ENCODE results near the gene INPP5F. TPM values are rescaled to one million over a fixed set of nuclear protein-coding genes. Genes with fewer than 3 reads are reported as not detected.

Gene INPP5F
- total RNA-seq, 2 donors from 2014 or later, result 3.6 to 7.8 TPM

- 59 to 71% methylated on average over 2 to 6 of the region's 7 CpGs for WGBS, 2 donors
- no peaks in the 10 kb centered on the region for H3K27me3 ChIP-seq
- intact Hi-C loops (cut with DNase I), result no loop called here
Observed at GRCh38 chr10:119694608-119695007, 31.2 kb upstream of the INPP5F start.

GRCh38 chr10:119700321-119700954 lies 25.4 kb upstream of the INPP5F start:
- intact Hi-C loops (cut with DNase I), result no loop called here
- Histone ChIP-seq H3K4me3 (no peak overlapping the region), H3K27ac (no peak overlapping the region), H3K9me3 (no peaks in the 10 kb centered on the region), H3K4me1 (no peaks in the 10 kb centered on the region), H3K36me3 (replicated peaks in 1 of 2; ENCODE audit: insufficient read depth in 1 of 2, low read depth in 2 of 2) (no peaks in the 10 kb centered on the region), H3K27me3 (no peaks in the 10 kb centered on the region)
- DNase-seq (no peak), ATAC-seq (no peak)
- WGBS, 2 donors, result 75 to 88% methylated on average over 4 of the region's 4 CpGs
- TF ChIP-seq POLR2A (IDR thresholded peaks at IDR 0.05) (no peak), CTCF (IDR thresholded peaks at IDR 0.05) (no peak)

More at GRCh38 chr10:119694608-119695007, 31.2 kb upstream of the INPP5F start:
- no peak overlapping the region for H3K27ac ChIP-seq
- ATAC-seq (no peak), DNase-seq (no peak)
- H3K4me1 ChIP-seq, result no peaks in the 10 kb centered on the region
- no peaks in the 10 kb centered on the region for H3K36me3 ChIP-seq (replicated peaks in 1 of 2; ENCODE audit: insufficient read depth in 1 of 2, low read depth in 2 of 2)
- H3K9me3 ChIP-seq, result no peaks in the 10 kb centered on the region
- no peak overlapping the region for H3K4me3 ChIP-seq
- no peak for TF ChIP-seq CTCF (IDR thresholded peaks at IDR 0.05)
- TF ChIP-seq POLR2A (IDR thresholded peaks at IDR 0.05), result no peak

GRCh38 chr10:119701861-119702260 lies 24.0 kb upstream of the INPP5F start:
- ATAC-seq, result no peak
- Histone ChIP-seq H3K36me3 (replicated peaks in 1 of 2; ENCODE audit: insufficient read depth in 1 of 2, low read depth in 2 of 2) (no peaks in the 10 kb centered on the region), H3K9me3 (no peaks in the 10 kb centered on the region), H3K4me3 (no peak overlapping the region), H3K27ac (no peak overlapping the region), H3K4me1 (no peaks in the 10 kb centered on the region), H3K27me3 (no peaks in the 10 kb centered on the region)
- no peak for DNase-seq
- TF ChIP-seq POLR2A (IDR thresholded peaks at IDR 0.05), result no peak
- TF ChIP-seq CTCF (IDR thresholded peaks at IDR 0.05), result no peak
- 37 to 59% methylated on average over 7 of the region's 7 CpGs for WGBS, 2 donors
- intact Hi-C loops (cut with DNase I), result no loop called here

GRCh38 chr10:119702583-119702982 lies 23.3 kb upstream of the INPP5F start:
- intact Hi-C loops (cut with DNase I), result no loop called here
- TF ChIP-seq POLR2A (IDR thresholded peaks at IDR 0.05), result no peak
- TF ChIP-seq CTCF (IDR thresholded peaks at IDR 0.05), result no peak
- Histone ChIP-seq H3K27ac (no peak overlapping the region), H3K27me3 (no peaks in the 10 kb centered on the region), H3K9me3 (no peaks in the 10 kb centered on the region), H3K36me3 (replicated peaks in 1 of 2; ENCODE audit: insufficient read depth in 1 of 2, low read depth in 2 of 2) (no peaks in the 10 kb centered on the region), H3K4me3 (no peak overlapping the region), H3K4me1 (no peaks in the 10 kb centered on the region)
- DNase-seq, result no peak
- WGBS, 2 donors, result 82 to 85% methylated on average over 2 of the region's 2 CpGs
- ATAC-seq, result no peak

GRCh38 chr10:119703903-119704508 lies 21.8 kb upstream of the INPP5F start:
- Histone ChIP-seq H3K4me3 (no peak overlapping the region), H3K27me3 (no peaks in the 10 kb centered on the region), H3K4me1 (no peaks in the 10 kb centered on the region), H3K27ac (no peak overlapping the region), H3K9me3 (no peaks in the 10 kb centered on the region), H3K36me3 (replicated peaks in 1 of 2; ENCODE audit: insufficient read depth in 1 of 2, low read depth in 2 of 2) (no peaks in the 10 kb centered on the region)
- DNase-seq (no peak), ATAC-seq (no peak)
- no peak for TF ChIP-seq POLR2A (IDR thresholded peaks at IDR 0.05)
- no peak for TF ChIP-seq CTCF (IDR thresholded peaks at IDR 0.05)
- intact Hi-C loops (cut with DNase I), result no loop called here
- WGBS, 2 donors, result 77 to 83% methylated on average over 9 of the region's 9 CpGs
